ENCODE measurements around the gene GALNT10. TPM values are rescaled to one million over a fixed set of nuclear protein-coding genes. Genes with fewer than 3 reads are reported as not detected.

The GALNT10 gene
- total and polyA plus RNA-seq, 9 of the 15 experiments (the other 6 are each of a cell fraction or from before 2014, with no cell fraction given), result 4.6 to 37.1 (median 13.3) TPM

- intact Hi-C loops (cut with micrococcal nuclease), result no loop called here
- FAIRE-seq, result no peak
- no TSS peak for BruUV-seq (replicated peaks)
- TF ChIP-seq DLX4 (CRISPR knock-in tag; IDR thresholded peaks at IDR 0.05) (no peak), ZNF140 (CRISPR knock-in tag; IDR thresholded peaks at IDR 0.05) (no peak), E2F5 (CRISPR knock-in tag; IDR thresholded peaks at IDR 0.05) (no peak), BHLHE40 (IDR thresholded peaks at IDR 0.05; ENCODE audit: low read length) (no peak), ZBTB2 (IDR thresholded peaks at IDR 0.05) (no peak), CTCFL (IDR thresholded peaks at IDR 0.05; ENCODE audit: borderline replicate concordance, insufficient read depth, low read depth, low read length, poor library complexity, severe bottlenecking) (no peak), ATF2 (CRISPR knock-in tag; IDR thresholded peaks at IDR 0.05) (no peak), MYNN (IDR thresholded peaks at IDR 0.05) (no peak), MYNN (CRISPR knock-in tag; IDR thresholded peaks at IDR 0.05) (no peak), SRSF3 (IDR thresholded peaks at IDR 0.05; ENCODE audit: insufficient read depth, low read length) (no peak), DACH1 (IDR thresholded peaks at IDR 0.05; ENCODE audit: partially characterized antibody) (no peak), SMARCA5 (IDR thresholded peaks at IDR 0.05) (no peak), XRCC3 (IDR thresholded peaks at IDR 0.05) (no peak), SAFB2 (IDR thresholded peaks at IDR 0.05; ENCODE audit: borderline replicate concordance, low read depth, low read length, severe bottlenecking) (no peak), CTBP1 (IDR thresholded peaks at IDR 0.05; ENCODE audit: borderline replicate concordance) (no peak), EWSR1 (IDR thresholded peaks at IDR 0.05; ENCODE audit: borderline replicate concordance, low read depth, partially characterized antibody) (no peak), C11orf30 (IDR thresholded peaks at IDR 0.05; ENCODE audit: low read depth) (no peak)
Observed at GRCh38 chr5:154145268-154145667, 45.3 kb upstream of the GALNT10 start.

More at GRCh38 chr5:154145268-154145667, 45.3 kb upstream of the GALNT10 start:
- Histone ChIP-seq H4K20me1 (replicated peaks; ENCODE audit: control insufficient read depth, insufficient read depth, low read length) (no peaks in the 10 kb centered on the region; the same call in 1 of the 2 replicates), H3K27me3 (ENCODE audit: control insufficient read depth in 2 of 2, insufficient read depth in 2 of 2, low read length in 2 of 2) (peaks cover 29 to 36% of the 10 kb centered on the region in 2 experiments), H3K4me1 (replicated peaks in 1 of 2; ENCODE audit: control insufficient read depth in 2 of 2, insufficient read depth in 2 of 2, low read length in 2 of 2) (no peaks in the 10 kb centered on the region), H3K27ac (ENCODE audit: extremely low read depth, low read depth, low read length) (no peak overlapping the region), H3K4me2 (ENCODE audit: insufficient read depth, low read length) (no peak overlapping the region), H3K9me1 (ENCODE audit: control insufficient read depth, insufficient read depth, low read length) (no peaks in the 10 kb centered on the region), H3K4me3 (no peak overlapping the region), H3K9me3 (replicated peaks; ENCODE audit: control insufficient read depth, insufficient read depth, low read depth, low read length) (no peaks in the 10 kb centered on the region), H2AFZ (ENCODE audit: low read depth, low read length) (no peak overlapping the region), H3K36me3 (ENCODE audit: control insufficient read depth, insufficient read depth, low read length) (no peaks in the 10 kb centered on the region), H3K9ac (ENCODE audit: insufficient read depth in 1 of 2, low read depth in 2 of 2, low read length in 2 of 2) (no peak overlapping the region), H3K79me2 (ENCODE audit: control insufficient read depth, insufficient read depth, low read length) (no peaks in the 10 kb centered on the region)
- ATAC-seq, result no peak
- DNase-seq (ENCODE audit: extremely low read depth in 1 of 4, low spot score in 3 of 4), result no peak
- CTCF ChIA-PET (ENCODE audit: low intra/inter-chr PET ratio), result no interaction called here
- WGBS (ENCODE audit: insufficient coverage, low coverage, missing lambda C conversion rate), result 1% methylated on average over 4 of the region's 4 CpGs
- in situ Hi-C loops (cut with MboI), result no loop called here
- POLR2A ChIA-PET, result no interaction called here

Data from K562 (cell line).